SKM-1 treated with dmso at 0.1 percent for 144 hours (cell line): ENCODE measurements around the gene COMMD7.
"Not testable (repeated sequence)": the region's sequence is repeated elsewhere in the genome, so short reads cannot be mapped to it uniquely, and the experiment has no call there.

ENCODE experiments used
- DNase-seq: peaks from one replicate; lab custom pipeline; 2025; ENCODE audit not compliant: unreplicated experiment; lab: John Stamatoyannopoulos, UW

The COMMD7 gene

GRCh38 chr20:32767418-32768198 is 24.3 kb upstream of the COMMD7 start:
- DNase-seq, result no peak

DNA sequence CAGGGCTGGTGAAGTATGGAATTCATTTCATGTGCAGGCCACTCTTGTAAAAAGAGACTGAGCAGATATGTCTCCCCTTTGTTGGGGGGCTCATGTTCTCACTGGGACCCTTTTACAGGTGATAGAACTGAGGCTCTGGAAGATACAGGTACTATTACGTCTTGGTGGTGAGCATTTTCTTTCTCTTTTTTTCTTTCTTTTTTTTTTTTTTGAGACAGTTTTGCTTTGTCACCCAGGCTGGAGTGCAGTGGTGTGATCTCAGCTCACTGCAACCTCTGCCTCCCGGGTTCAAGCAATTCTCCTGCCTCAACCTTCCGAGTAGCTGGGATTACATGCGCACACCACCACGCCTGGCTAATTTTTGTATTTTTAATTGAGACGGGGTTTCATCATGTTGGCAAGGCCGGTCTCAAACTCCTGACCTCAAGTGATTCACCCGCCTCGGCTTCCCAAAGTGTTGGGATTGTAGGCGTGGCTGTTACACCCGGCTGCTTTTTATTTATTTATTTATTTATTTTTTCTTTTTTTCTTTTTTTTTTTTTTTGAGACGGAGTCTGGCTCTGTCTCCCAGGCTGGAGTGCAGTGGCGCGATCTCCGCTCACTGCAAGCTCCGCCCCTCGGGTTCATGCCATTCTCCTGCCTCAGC is 22.1 kb upstream of the COMMD7 start:
- not testable (repeated sequence) for DNase-seq

- no peak for DNase-seq
Observed at GRCh38 chr20:32764005-32764960, 21.0 kb upstream of the COMMD7 start.

GRCh38 chr20:32763202-32764004 is 20.1 kb upstream of the COMMD7 start:
- DNase-seq, result no peak

DNA sequence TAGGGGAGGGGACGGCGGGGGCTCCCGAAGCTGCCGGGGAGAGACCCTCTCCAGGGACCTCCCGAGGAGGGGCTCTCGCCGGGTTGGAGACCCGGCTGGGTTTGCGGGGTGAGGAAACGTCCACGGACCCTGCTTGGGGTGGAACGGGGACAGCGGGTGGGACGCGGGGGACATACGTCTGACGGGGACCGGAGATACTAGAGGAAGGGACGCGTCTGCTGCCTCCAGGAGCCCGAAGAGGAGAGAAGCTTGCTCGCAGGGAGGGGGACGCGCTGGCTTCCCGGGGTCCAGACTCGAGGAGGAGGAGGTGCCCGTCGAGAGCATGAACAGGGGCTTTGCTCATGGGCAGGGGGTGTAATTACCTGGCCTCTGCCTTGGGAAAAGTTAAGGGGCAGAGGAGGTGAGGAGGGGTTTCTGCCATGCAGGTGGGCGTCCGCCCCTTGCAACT is 19.5 kb upstream of the COMMD7 start:
- peak; percentile 20 for DNase-seq

DNA sequence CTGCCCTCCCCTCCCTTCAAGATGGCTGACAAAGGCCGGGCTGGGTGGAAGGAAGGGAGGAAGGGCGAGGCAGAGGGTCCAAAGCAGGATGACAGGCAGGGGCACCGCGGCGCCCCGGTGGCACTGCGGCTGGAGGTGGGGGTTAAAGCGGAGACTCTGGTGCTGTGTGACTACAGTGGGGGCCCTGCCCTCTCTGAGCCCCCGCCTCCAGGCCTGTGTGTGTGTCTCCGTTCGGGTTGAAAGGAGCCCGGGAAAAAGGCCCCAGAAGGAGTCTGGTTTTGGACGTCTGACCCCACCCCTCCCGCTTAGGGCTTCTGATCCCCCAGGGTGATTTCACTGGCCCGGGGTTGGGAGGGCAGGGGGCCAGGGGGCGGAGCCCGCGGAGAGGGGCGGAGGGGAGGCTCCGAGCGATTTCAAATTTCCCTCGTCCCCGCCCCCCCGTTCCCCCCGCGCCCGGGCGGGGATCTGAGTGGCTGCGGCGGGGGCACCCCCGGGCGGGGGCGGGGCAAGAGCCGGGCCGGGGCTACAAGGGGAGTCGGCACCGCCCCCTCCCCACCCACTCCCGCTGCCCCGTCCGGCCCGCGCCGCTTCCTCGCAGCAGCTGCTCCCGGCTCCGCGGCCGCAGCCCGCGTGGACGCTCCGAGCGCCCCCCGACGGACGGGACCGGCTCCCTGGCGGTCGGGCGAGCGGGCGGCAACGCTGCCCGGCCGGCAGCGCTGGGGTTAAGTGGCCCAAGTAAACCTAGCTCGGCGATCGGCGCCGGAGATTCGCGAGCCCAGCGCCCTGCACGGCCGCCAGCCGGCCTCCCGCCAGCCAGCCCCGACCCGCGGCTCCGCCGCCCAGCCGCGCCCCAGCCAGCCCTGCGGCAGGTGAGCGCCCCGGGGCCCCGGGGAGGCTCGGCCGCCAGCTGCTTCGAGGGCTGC is 18.8 kb upstream of the COMMD7 start, which contains the start of gene DNMT3B:
DNMT3B (plus strand) TSS at position 555 of the 923 bp plus-strand sequence. CDS start 17,939 bp downstream, outside the sequence.
- peak; percentile 67 for DNase-seq

DNA sequence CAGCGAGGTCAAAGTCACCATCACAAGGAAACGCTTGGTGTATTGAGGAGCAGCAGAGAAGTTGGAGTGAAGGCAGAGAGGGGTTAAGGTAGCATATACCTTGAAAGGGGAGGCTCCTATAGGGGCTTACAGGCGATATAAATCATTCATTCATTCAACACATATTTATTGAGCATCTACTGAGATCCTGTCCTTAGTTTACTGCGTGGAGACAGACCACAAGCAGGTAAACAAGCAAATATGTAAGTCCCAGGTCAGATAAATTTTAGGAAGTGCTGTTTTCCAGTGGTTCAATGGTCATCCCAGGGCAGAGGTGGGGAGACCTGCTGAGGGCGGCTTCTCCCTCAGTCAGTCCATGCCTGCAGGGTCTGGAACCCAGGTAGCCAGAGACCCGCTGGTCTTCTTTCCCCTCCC is 18.2 kb upstream of the COMMD7 start:
- no peak for DNase-seq

- DNase-seq, result no peak
Observed at GRCh38 chr20:32756156-32756555, 12.9 kb upstream of the COMMD7 start.

- DNase-seq, result no peak
Observed at GRCh38 chr20:32753731-32754130, 10.5 kb upstream of the COMMD7 start.

GRCh38 chr20:32752458-32753250 is 9.4 kb upstream of the COMMD7 start:
- no peak for DNase-seq

GRCh38 chr20:32751702-32752457 is 8.6 kb upstream of the COMMD7 start:
- no peak for DNase-seq

DNA sequence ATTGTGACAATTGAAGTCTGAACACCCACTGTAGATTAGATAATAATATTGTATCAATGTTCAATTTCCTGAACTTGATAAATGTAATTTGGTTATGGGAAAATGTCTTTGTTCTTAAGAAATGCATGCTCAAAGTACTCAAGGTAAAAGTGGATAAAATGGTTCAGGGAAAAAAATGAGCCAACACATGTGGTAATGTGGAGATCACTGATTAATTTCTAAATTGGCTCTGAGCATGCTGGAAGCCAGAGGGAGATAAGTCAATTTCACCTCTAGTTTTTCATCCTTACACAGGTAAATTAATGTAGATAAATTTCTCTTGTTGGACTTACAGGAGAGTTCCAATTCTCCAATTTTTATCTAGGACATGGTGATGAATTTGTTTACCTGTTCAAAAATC is 8.0 kb upstream of the COMMD7 start:
- DNase-seq, result no peak

GRCh38 chr20:32749914-32750637 is 6.8 kb upstream of the COMMD7 start:
- no peak for DNase-seq

- no peak for DNase-seq
Observed at GRCh38 chr20:32742322-32743236, 688 bp downstream of the COMMD7 start.

- no peak for DNase-seq
Observed at GRCh38 chr20:32741151-32741550, 2.1 kb downstream of the COMMD7 start.
